ENCODE data around the gene HOXA13. TPM values are rescaled to one million over a fixed set of nuclear protein-coding genes. Genes with fewer than 3 reads are reported as not detected.

The HOXA13 gene
- total RNA-seq, 1 experiment from 2014 or later, result not detected

- DNase-seq, result no peak
- H3K4me3 ChIP-seq (ENCODE audit: insufficient read depth, low read depth, low read length), result no peak overlapping the region
- H3K27me3 ChIP-seq (ENCODE audit: control insufficient read depth, insufficient read depth, low read length), result peaks cover 100% of the 10 kb centered on the region
- no peaks in the 10 kb centered on the region for H3K36me3 ChIP-seq (replicated peaks; ENCODE audit: control insufficient read depth, insufficient read depth, low read length)
Measured at GRCh38 chr7:27161214-27161720, 38.6 kb downstream of the HOXA13 start.

GRCh38 chr7:27160546-27161213 is 39.2 kb downstream of the HOXA13 start:
- Histone ChIP-seq H3K36me3 (replicated peaks; ENCODE audit: control insufficient read depth, insufficient read depth, low read length) (no peaks in the 10 kb centered on the region), H3K4me3 (ENCODE audit: insufficient read depth, low read depth, low read length) (peak overlapping the region; percentile 29; the same call in 1 of the 2 replicates), H3K27me3 (ENCODE audit: control insufficient read depth, insufficient read depth, low read length) (peaks cover 100% of the 10 kb centered on the region)
- DNase-seq, result peak; percentile 95

GRCh38 chr7:27160145-27160545 is 39.7 kb downstream of the HOXA13 start:
- no peak for DNase-seq
- peaks cover 100% of the 10 kb centered on the region for H3K27me3 ChIP-seq (ENCODE audit: control insufficient read depth, insufficient read depth, low read length)
- H3K36me3 ChIP-seq (replicated peaks; ENCODE audit: control insufficient read depth, insufficient read depth, low read length), result no peaks in the 10 kb centered on the region
- no peak overlapping the region for H3K4me3 ChIP-seq (ENCODE audit: insufficient read depth, low read depth, low read length)

GRCh38 chr7:27159266-27160144 is 40.4 kb downstream of the HOXA13 start:
- peaks cover 100% of the 10 kb centered on the region for H3K27me3 ChIP-seq (ENCODE audit: control insufficient read depth, insufficient read depth, low read length)
- H3K36me3 ChIP-seq (replicated peaks; ENCODE audit: control insufficient read depth, insufficient read depth, low read length), result no peaks in the 10 kb centered on the region
- peak; percentile 60 for DNase-seq
- no peak overlapping the region for H3K4me3 ChIP-seq (ENCODE audit: insufficient read depth, low read depth, low read length)

- Histone ChIP-seq H3K36me3 (replicated peaks; ENCODE audit: control insufficient read depth, insufficient read depth, low read length) (no peaks in the 10 kb centered on the region), H3K4me3 (ENCODE audit: insufficient read depth, low read depth, low read length) (no peak overlapping the region), H3K27me3 (ENCODE audit: control insufficient read depth, insufficient read depth, low read length) (peaks cover 100% of the 10 kb centered on the region)
- peak; percentile 67 for DNase-seq
Measured at GRCh38 chr7:27158436-27159265, 41.2 kb downstream of the HOXA13 start.

GRCh38 chr7:27157702-27158431 is 42.0 kb downstream of the HOXA13 start:
- DNase-seq, result peak; percentile 60
- H3K4me3 ChIP-seq (ENCODE audit: insufficient read depth, low read depth, low read length), result no peak overlapping the region
- peaks cover 100% of the 10 kb centered on the region for H3K27me3 ChIP-seq (ENCODE audit: control insufficient read depth, insufficient read depth, low read length)
- no peaks in the 10 kb centered on the region for H3K36me3 ChIP-seq (replicated peaks; ENCODE audit: control insufficient read depth, insufficient read depth, low read length)

- Histone ChIP-seq H3K27me3 (ENCODE audit: control insufficient read depth, insufficient read depth, low read length) (peaks cover 100% of the 10 kb centered on the region), H3K4me3 (ENCODE audit: insufficient read depth, low read depth, low read length) (no peak overlapping the region; the same call in 1 of the 2 replicates), H3K36me3 (replicated peaks; ENCODE audit: control insufficient read depth, insufficient read depth, low read length) (no peaks in the 10 kb centered on the region)
- DNase-seq, result peak; percentile 48
Measured at GRCh38 chr7:27156916-27157701, 42.8 kb downstream of the HOXA13 start.

GRCh38 chr7:27156508-27156898 is 43.4 kb downstream of the HOXA13 start, which contains the start of gene HOXA7:
HOXA7 (minus strand) TSS chr7:27156675; CDS start chr7:27156545, 130 bp downstream.
- DNase-seq, result peak; percentile 87
- Histone ChIP-seq H3K36me3 (replicated peaks; ENCODE audit: control insufficient read depth, insufficient read depth, low read length) (no peaks in the 10 kb centered on the region), H3K27me3 (ENCODE audit: control insufficient read depth, insufficient read depth, low read length) (peaks cover 100% of the 10 kb centered on the region), H3K4me3 (ENCODE audit: insufficient read depth, low read depth, low read length) (peak within 1 kb of the TSS; percentile 28)

- peak; percentile 84 for DNase-seq
- Histone ChIP-seq H3K36me3 (replicated peaks; ENCODE audit: control insufficient read depth, insufficient read depth, low read length) (no peaks in the 10 kb centered on the region), H3K27me3 (ENCODE audit: control insufficient read depth, insufficient read depth, low read length) (peaks cover 100% of the 10 kb centered on the region), H3K4me3 (ENCODE audit: insufficient read depth, low read depth, low read length) (peak overlapping the region; percentile 28)
Measured at GRCh38 chr7:27155816-27156507, 43.9 kb downstream of the HOXA13 start.

- H3K4me3 ChIP-seq (ENCODE audit: insufficient read depth, low read depth, low read length), result no peak overlapping the region
- no peaks in the 10 kb centered on the region for H3K36me3 ChIP-seq (replicated peaks; ENCODE audit: control insufficient read depth, insufficient read depth, low read length)
- H3K27me3 ChIP-seq (ENCODE audit: control insufficient read depth, insufficient read depth, low read length), result peaks cover 100% of the 10 kb centered on the region
- peak; percentile 66 for DNase-seq
Measured at GRCh38 chr7:27154901-27155815, 44.7 kb downstream of the HOXA13 start.

GRCh38 chr7:27154369-27154768 is 45.5 kb downstream of the HOXA13 start:
- Histone ChIP-seq H3K36me3 (replicated peaks; ENCODE audit: control insufficient read depth, insufficient read depth, low read length) (no peaks in the 10 kb centered on the region), H3K4me3 (ENCODE audit: insufficient read depth, low read depth, low read length) (no peak overlapping the region), H3K27me3 (ENCODE audit: control insufficient read depth, insufficient read depth, low read length) (peaks cover 100% of the 10 kb centered on the region)
- peak; percentile 53 for DNase-seq

- no peaks in the 10 kb centered on the region for H3K36me3 ChIP-seq (replicated peaks; ENCODE audit: control insufficient read depth, insufficient read depth, low read length)
- peak; percentile 33 for DNase-seq
- H3K4me3 ChIP-seq (ENCODE audit: insufficient read depth, low read depth, low read length), result no peak overlapping the region
- peaks cover 100% of the 10 kb centered on the region for H3K27me3 ChIP-seq (ENCODE audit: control insufficient read depth, insufficient read depth, low read length)
Measured at GRCh38 chr7:27153526-27153925, 46.4 kb downstream of the HOXA13 start.

Data from H7 (cell line).